ENCODE measurements around the gene MACROH2A2.
A peak's percentile ranks its signal among the peaks of the same experiment; 100 is the strongest.

The MACROH2A2 gene

DNA sequence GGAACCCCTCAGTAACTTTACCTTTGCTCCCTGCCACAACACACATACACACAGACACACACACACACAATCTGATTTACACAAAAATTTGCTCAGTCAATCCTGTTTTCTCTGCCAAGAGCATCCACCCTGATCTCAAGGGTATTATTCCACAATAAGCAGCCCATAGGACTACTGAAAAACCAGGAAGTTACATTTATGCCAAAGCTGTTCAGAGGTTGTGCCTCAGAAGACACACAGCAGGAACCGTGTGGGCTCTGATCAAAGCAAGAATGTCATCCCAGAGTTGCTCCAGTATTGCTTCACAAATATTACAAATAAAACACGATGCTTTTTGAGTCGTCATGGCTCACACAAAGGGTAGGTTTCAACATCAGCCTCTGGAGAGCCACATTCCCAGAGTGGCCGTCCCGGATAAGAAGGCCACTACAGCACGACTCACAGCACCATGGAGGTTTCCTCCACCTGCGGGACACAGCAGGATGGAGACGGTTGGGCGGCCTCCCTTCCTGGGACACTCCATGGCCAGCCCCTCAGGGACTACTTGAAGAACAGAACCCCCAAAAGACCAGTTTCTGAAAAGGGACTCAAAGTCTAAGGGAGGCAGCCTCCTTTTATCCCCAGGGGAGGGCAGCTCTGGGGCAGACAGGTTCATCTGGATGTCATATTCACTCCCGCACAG, 78.4 kb downstream of the MACROH2A2 start:
- peak; percentile 66 for DNase-seq (ENCODE audit: low spot score)

DNA sequence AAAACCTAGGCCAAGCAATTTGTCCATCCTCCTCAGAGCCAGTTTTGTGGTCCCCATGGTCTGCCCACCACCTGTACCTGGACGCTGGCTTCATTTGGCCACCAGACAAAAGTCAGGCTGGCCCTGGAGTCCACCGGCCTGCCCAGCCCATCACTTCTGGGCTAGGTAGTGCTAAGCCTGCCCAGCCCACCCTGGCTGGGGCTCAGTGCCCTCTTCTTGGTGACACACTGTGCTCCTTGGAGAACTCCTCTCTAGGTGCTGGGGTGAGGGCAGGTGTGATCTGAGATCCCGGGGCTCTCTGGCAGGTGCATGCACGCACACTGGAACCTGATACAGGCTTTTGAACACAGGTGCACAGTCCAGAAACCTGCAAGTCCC, 78.9 kb downstream of the MACROH2A2 start:
- DNase-seq (ENCODE audit: low spot score) = no peak

DNA sequence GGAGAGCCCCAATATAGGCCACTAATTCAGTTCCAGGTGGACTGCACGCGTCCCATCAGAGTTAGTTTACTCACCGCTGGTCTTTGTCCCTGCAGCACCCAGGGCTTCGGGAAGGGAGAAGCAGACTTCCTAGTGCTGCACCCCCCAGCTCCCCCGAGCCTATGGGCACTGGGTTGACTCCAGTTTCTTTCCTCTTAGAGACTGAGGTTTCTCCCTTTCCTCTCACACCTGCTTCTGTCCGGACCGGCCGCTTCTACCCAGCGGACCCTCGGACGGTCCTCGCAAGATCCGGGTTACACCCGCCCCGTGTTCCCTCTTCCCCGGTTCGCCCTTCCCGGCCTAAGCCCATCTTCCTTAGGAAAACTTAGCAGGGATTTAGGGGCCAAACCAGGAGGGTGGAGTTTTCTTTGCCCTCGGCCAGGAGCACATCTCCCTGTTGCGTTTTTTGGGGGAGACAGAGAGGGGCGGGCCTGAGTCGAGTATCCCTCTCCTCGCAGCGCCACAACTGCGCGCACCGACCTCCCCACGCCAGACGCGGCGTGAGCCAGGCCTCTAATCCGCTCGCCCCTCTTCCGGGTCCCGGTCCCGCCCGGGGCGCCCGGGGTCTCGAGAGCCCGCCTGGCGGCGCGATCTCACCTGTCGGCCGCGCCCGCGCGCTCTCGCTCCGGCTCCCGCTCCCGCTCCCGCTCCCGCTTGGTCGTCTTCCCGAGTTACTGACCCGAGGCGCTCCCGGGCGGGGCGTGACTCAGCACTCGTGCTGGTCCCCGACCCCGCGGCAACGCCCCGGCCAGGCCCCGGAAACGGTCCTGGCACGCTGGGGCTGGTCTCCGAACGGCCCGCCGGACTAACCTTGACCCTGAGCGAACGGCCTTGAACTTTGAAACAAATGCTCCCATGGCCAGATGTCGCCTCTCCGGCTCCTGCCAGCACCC, 79.7 kb downstream of the MACROH2A2 start, which contains the start of gene AIFM2:
AIFM2 (minus strand) TSS at position 728 of the 932 bp plus-strand sequence. CDS start 8,741 bp downstream, outside the sequence.
- DNase-seq (ENCODE audit: low spot score) = peak; percentile 96

GRCh38 chr10:70135046-70135445, 82.4 kb downstream of the MACROH2A2 start:
- DNase-seq (ENCODE audit: low spot score) = no peak

DNA sequence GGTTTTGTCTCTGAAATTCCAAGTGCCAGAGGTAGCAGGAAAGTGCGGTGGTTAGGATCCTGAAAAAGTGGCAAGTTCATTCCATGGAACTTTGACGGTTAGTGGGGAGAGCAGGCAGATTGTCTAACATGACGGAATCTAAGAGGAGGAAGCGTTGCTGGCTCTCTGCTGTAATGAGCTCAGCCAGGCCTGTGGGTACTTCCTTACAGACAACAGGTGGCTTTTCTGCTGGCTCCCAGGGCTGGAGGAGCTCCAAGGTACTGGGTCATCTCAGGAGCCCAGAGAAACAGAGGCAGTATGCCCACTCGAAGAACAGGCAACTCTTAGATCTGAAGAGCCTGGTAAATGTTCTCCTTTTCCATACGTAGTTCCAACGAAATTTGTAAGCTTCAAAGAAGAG, 83.0 kb downstream of the MACROH2A2 start:
- DNase-seq (ENCODE audit: low spot score) = no peak

GRCh38 chr10:70137135-70137534, 84.5 kb downstream of the MACROH2A2 start:
- DNase-seq (ENCODE audit: low spot score) = no peak

GRCh38 chr10:70137927-70138883, 85.6 kb downstream of the MACROH2A2 start:
- DNase-seq (ENCODE audit: low spot score) = no peak

GRCh38 chr10:70139151-70139996, 86.7 kb downstream of the MACROH2A2 start:
- no peak for DNase-seq (ENCODE audit: low spot score)

GRCh38 chr10:70139997-70140250, 87.3 kb downstream of the MACROH2A2 start:
- no peak for DNase-seq (ENCODE audit: low spot score)

DNA sequence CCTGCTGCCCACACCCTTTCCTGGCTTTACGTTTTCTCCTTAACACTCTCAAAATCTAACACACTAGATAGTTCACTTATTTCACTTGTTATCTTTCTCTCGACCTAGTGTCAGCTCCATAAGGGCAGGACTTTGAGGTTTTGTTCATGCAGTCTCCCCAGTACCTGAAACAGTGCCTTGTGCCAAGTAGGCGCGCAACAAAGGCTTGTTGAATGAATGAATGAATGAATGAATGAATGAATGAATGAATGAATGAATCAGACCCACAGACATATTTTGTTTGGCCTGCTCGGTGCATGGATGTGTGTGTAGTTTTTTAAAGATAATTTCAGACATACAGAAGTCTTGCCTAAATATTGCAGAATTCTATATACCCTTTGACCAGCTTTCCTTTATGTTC, 87.7 kb downstream of the MACROH2A2 start:
- DNase-seq (ENCODE audit: low spot score) = no peak

DNA sequence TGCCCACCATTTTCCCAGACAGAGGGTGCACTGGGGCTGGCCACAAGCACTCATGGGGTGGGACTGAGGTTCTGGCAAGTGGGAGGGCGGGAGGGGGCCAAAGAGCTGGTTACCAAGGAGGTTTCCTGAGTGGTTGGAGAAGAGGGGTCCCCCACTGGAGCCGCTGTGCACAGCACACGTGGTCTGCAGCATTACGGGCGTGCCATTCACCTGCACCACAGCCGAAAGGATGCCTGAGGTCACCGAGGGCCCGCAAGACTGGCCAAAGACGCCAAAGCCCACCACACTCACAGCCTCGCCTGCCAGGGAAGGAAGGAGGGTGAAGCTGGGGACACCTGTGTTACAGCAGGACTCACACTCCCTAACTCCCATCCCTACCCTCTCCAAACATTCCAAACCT, 89.9 kb downstream of the MACROH2A2 start:
- no peak for DNase-seq (ENCODE audit: low spot score)

- no peak for DNase-seq (ENCODE audit: low spot score)
Observed at GRCh38 chr10:70144372-70145110, 91.9 kb downstream of the MACROH2A2 start.

- DNase-seq (ENCODE audit: low spot score) = no peak
Observed at GRCh38 chr10:70145166-70145665, 92.6 kb downstream of the MACROH2A2 start.

DNA sequence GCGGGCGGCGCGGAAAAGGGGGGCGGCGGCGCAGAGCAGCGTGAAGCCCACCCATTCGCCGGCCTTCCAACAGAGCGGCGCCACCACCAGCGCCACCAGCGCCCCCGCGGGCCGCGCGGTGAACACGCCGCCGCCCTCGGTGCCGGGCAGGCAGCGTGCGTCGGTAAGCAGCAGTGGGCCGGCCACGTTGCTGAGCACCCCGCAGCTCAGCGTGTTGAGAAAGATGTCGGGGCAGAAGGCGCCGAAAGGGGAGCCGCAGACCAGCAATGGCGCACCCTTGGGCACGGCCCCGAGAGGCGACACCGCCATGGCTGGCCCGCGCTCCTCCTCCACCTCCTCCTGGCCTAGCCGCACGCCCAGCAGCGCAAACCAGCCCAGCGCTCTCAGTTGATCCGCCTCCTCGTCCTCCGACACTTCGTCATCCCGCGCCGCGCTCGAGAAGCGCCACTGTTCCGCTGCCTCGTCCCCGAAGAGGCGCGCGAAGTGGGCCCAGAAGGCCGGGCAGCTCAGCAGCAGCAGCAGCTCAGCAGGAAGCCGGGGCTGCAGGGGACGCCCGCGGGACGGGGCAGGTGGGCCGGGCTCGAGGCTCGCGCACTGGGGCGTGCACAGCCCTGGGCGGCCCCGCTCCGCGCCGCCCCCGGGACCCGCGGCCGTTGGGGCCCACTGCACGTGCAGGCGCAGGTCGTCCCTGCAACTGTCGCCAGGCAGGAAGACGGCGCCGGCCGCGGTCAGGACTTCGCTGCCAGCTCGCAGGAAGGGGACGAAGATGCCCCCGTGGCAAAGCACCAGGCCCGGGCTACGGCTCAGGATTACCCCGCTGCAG, 93.2 kb downstream of the MACROH2A2 start:
- DNase-seq (ENCODE audit: low spot score) = peak; percentile 83

- peak; percentile 98 for DNase-seq (ENCODE audit: low spot score)
Observed at GRCh38 chr10:70146489-70147258, 94.0 kb downstream of the MACROH2A2 start, which contains the start of gene TYSND1. TYSND1 (minus strand) TSS chr10:70146700; CDS start chr10:70146586, 114 bp downstream.

- no peak for DNase-seq (ENCODE audit: low spot score)
Observed at GRCh38 chr10:70147259-70147625, 94.6 kb downstream of the MACROH2A2 start.

DNA sequence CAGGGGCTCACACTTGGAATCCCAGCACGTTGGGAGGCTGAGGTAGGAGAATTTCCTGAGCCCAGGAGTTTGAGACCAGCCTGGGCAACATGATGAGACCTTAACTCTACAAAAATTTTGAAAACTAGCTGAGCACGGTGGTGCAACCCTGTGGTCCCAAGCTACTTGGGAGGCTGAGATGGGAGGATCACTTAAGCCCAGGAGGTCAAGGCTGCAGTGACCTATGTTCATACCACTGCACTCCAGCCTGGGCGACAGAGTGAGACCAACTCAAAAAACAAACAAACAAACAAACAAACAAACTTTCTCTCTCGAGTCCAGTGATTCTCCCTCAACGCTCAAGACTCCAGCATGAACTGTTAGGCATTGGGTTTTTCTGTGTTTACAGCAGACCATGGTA, 95.9 kb downstream of the MACROH2A2 start:
- no peak for DNase-seq (ENCODE audit: low spot score)

DNA sequence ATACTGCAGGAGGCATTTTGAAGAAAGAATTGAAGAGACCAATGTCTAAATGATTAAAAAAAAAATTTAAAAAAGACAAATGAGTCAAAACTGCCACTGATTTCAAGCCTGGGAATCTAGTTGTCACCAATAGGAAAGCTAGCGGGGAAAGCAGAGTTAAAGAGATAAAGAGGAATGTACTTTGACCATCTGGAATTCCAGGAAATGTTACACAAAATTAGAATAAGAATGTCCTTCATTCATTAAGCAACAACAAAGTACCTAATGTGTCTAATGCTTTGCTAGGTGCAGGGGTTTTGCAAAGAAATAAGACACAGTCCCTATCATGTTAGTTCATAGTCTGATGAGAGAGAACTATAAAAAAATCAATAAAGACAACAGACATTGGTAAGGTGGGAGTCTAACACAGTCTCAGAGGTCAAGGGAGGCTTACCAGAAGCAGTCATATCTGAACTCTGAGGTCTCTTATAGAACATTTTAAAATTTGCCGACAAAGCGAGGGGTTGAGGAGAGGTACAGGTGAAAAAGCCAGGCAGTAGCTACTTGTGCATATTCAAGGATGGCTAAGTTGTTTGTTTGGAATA, 102.7 kb downstream of the MACROH2A2 start:
- no peak for DNase-seq (ENCODE audit: low spot score)
